ENCODE data around the gene SLC19A3. TPM values are rescaled to one million over a fixed set of nuclear protein-coding genes. Genes with fewer than 3 reads are reported as not detected.

Gene SLC19A3
- total RNA-seq: 0.06 and 0.40 TPM in 2 replicates

DNA sequence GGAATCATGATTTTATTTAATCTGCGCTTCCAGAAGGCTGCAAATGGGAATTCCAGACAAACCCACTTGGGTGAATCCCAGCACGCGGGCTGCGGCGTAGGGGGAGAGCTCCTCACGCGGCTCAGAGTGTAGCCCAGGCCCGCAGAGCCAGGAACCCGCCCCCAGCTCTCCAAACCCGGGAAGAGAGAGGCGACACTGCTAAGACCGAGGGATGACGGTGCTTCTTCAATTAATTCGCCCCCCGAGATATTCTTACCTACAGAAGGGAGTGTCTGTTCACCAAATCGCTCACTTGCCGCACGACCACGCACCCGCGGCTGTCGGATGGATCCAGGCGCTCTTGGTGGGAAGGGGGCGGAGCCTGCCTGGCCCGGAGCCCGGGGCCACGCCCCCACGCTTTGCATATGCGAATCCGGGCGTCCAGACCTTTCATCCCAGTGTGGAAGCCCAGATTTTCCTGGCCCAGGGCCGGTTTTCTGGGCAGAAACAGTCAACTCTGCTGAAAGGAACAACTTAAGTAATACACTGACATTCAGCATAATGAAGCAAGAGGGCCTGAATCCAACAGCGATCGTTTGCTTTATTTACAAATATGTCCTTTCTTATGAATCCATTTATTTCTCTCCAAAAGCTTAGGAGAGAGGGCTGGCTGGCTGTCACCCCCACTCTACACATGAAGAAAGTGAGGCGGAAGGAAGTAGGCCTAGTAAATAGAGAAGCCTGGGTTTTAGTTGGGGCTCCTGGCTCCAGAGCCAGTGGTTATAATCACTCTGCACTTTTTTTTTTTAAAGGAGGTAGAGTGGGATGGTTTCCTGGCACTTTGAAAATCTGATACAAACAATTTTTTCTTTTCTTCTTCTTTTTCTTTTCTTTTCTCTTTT, at the start of gene SLC19A3:
Gene SLC19A3, minus strand, starts transcription at position 342 of the 881 bp plus-strand sequence. CDS start 15,710 bp downstream, outside the sequence.

DNA sequence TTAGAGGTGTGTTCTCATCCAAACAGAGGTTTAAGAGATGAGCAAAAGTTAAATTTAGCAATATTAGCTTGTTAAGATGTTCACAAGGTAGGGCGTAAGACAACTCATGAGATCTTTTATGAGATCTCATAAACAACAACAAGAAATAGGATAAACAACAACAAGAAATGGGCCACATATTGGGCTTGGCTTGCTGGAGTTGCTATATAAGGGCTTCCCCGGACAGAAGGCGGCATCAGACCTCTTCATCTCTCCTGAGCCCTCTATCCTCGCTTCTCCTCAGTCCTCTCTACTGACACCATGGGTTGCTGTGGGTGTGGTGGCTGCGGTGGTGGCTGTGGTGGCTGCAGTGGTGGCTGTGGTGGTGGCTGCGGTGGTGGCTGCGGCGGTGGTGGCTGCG, 27.8 kb upstream of the SLC19A3 start, which contains the start of gene SCYGR8:
Gene SCYGR8, plus strand, starts transcription at position 301 of the 400 bp plus-strand sequence. Its CDS starts 0 bp downstream, at position 301.

DNA sequence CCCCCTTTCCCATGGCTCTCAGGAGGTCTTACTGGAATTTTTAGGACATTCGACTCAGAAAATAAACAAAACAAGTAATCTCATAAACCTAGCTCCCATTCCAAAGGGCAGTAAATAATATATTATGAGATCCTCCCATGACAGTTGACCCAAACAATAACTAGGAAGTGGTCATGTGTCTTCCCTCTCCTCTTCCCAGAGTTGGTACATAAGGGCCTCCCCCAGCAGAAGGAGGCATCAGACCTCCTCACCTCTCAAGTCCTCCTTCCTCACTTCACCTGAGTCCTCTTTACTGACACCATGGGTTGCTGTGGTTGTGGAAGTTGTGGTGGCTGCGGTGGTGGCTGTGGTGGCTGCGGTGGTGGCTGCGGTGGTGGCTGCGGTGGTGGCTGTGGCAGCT, 10.2 kb upstream of the SLC19A3 start, which contains the start of gene SCYGR7:
Gene SCYGR7, plus strand, starts transcription at position 301 of the 400 bp plus-strand sequence. Its CDS starts 0 bp downstream, at position 301.

DNA sequence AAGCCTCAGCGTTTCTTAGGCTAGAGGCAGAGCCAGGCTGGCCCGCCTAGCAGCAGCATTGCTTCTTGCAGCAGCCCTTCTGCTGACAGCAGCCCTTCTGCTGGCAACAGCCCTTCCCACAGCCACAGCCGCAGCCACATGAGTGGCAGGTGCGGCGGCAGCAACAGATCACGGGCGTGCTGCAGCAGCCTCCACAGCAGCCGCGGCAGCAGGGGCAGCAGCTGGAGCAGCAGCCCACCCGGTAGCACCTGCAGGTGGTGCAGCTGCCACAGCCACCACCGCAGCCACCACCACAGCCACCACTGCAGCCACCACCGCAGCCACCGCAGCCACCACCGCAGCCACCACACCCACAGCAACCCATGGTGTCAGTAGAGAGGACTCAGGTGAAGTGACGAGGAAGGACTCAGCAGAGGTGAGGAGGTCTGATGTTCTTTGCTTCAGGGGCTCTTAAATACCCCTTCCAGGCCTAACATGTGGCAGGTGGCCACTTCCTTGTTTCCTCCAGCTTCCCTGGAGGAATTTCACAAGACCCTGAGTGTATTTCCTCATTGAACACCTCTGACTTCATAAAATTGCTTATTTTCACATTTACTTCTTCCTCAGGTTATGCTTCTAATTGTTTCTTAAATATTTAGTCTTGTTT, 6.7 kb upstream of the SLC19A3 start, which contains the start of gene SCYGR6:
Gene SCYGR6, minus strand, starts transcription at position 364 of the 646 bp plus-strand sequence. Its CDS starts 0 bp downstream, at position 364.

DNA sequence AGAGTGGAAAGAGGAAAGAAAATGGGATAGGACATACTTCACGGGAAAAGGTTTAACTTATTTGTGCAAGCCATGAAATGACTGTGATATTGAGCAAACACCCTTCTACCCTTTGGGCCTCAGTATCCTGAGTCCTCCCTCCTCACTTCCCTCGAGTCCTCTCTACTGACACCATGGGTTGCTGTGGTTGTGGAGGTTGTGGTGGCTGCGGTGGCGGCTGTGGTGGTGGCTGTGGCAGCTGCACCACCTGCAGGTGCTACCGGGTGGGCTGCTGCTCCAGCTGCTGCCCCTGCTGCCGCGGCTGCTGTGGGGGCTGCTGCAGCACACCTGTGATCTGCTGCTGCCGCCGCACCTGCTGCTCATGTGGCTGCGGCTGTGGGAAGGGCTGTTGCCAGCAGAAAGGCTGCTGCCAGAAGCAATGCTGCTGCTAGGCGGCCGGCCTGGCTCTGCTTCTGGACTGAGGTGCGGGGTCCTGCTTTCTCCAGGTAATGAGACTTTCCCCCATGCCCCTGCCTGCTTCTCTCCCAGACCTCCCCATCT, 51.1 kb downstream of the SLC19A3 start, which contains the start of gene SCYGR5:
Gene SCYGR5, plus strand, starts transcription at position 174 of the 540 bp plus-strand sequence. Its CDS starts 0 bp downstream, at position 174.

Other genes starting within 250 kb of the SLC19A3 start
- gene AGFG1, start 245.9 kb downstream of the SLC19A3 start, total RNA-seq: 43.7 and 53.1 TPM in 2 replicates
- not detected in 2 replicates for gene SCYGR2, start 119.1 kb downstream of the SLC19A3 start, total RNA-seq
- not detected in 2 replicates for gene SCYGR3, start 103.2 kb downstream of the SLC19A3 start, total RNA-seq
- not detected in 2 replicates for gene SCYGR4, start 100.5 kb downstream of the SLC19A3 start, total RNA-seq
- not detected in 2 replicates for gene SCYGR5, start 51.2 kb downstream of the SLC19A3 start, total RNA-seq
- gene SCYGR6, start 6.7 kb upstream of the SLC19A3 start, total RNA-seq: not detected in 2 replicates
- not detected in 2 replicates for gene SCYGR7, start 10.3 kb upstream of the SLC19A3 start, total RNA-seq
- not detected in 2 replicates for gene SCYGR8, start 27.9 kb upstream of the SLC19A3 start, total RNA-seq
- gene CCL20, start 95.8 kb upstream of the SLC19A3 start, total RNA-seq: not detected in 2 replicates
- gene DAW1, start 153.6 kb upstream of the SLC19A3 start, total RNA-seq: 1.4 and 4.1 TPM in 2 replicates